Esophagus squamous epithelium (tissue), 5 donors: ENCODE measurements around the gene SLX9. TPM values are rescaled to one million over a fixed set of nuclear protein-coding genes. Genes with fewer than 3 reads are reported as not detected.

Source experiments
- DNase-seq: peaks from one replicate; lab custom pipeline; 2025; lab: John Stamatoyannopoulos, UW
- H3K27ac ChIP-seq, 4 donors: fragments of 200-600 bp; sonication (generic); one replicate each; pipeline ENCODE4 v1.5.1; 2016 to 2019; ENCODE audit warnings: mild to moderate bottlenecking in 1 of 4
- H3K27me3 ChIP-seq, 4 donors: fragments of 200-600 bp; sonication (generic); 1 replicate in 3 of 4; 2 replicates in 1 of 4; pipeline versions ENCODE4 v1.5.1 to v1.6.0; 2017 to 2021; ENCODE audit warnings: antibody characterized with exemption in 1 of 4
- H3K36me3 ChIP-seq, 3 donors: fragments of 200-600 bp; sonication (generic); one replicate each; pipeline ENCODE4 v1.5.1; 2016 to 2019
- H3K4me1 ChIP-seq, 3 donors: fragments of 200-600 bp; sonication (generic); one replicate each; pipeline ENCODE4 v1.5.1; 2017 to 2019
- H3K4me3 ChIP-seq, 4 donors: fragments of 200-600 bp; sonication (generic); 1 replicate in 3 of 4; 2 replicates in 1 of 4; pipeline ENCODE4 v1.5.1; 2016 to 2019; ENCODE audit warnings: mild to moderate bottlenecking in 2 of 4, moderate library complexity in 1 of 4
- H3K9me3 ChIP-seq, 3 donors: fragments of 200-600 bp; sonication (generic); one replicate each; pipeline ENCODE4 v1.5.1; 2016 to 2019
- POLR2A ChIP-seq, 4 donors: fragments of 450-650 bp; IDR thresholded peaks; one replicate each; pipeline ENCODE4 v1.6.1; 2017; ENCODE audit warnings: antibody characterized with exemption in 4 of 4, mild to moderate bottlenecking in 4 of 4, moderate library complexity in 3 of 4
- WGBS, 2 donors: methylation state at CpG; one replicate each; pipeline ENCODE4 v1.1.5; 2018; 5-methylcytosine and 5-hydroxymethylcytosine counted together
- intact Hi-C: fragments of 100-400 bp; cut with DNase I; formaldehyde crosslinking; loops from one replicate; pipeline ENCODE4 v1.15.0; 2022
- total RNA-seq, 4 donors: library from RNA; depleted of rRNA; stranded (reverse); fragments of >200 nt; gene quantifications; one replicate each; pipeline ENCODE4 v1.1.0, GENCODE V29; 2016
- TF ChIP-seq, protein P1 (sequence below), 6 experiments: fragments of 450-650 bp in 4 of 6; fragments of 200-600 bp in 2 of 6; sonication (generic) in 2 of 6; IDR thresholded peaks; one replicate each; pipeline ENCODE4 v1.5.1; 2016 to 2019; ENCODE audit warnings: antibody characterized with exemption in 6 of 6, mild to moderate bottlenecking in 4 of 6, moderate library complexity in 4 of 6
- donor health status: DM: yes; HTN: yes; CAD: no.

SLX9 gene
- total RNA-seq, 4 donors from 2014 or later = 10.2 to 16.1 (median 11.1) TPM

GRCh38 chr21:44949161-44949778, 9.4 kb downstream of the SLX9 start:
- peaks cover 0 to 77% (median under 1%) of the 10 kb centered on the region in 3 donors for H3K36me3 ChIP-seq
- H3K9me3 ChIP-seq = no peaks in the 10 kb centered on the region
- no CpG with 5 or more reads among the region's 30 CpGs for whole genome bisulfite sequencing, 2 donors
- TF ChIP-seq, protein P1, sequence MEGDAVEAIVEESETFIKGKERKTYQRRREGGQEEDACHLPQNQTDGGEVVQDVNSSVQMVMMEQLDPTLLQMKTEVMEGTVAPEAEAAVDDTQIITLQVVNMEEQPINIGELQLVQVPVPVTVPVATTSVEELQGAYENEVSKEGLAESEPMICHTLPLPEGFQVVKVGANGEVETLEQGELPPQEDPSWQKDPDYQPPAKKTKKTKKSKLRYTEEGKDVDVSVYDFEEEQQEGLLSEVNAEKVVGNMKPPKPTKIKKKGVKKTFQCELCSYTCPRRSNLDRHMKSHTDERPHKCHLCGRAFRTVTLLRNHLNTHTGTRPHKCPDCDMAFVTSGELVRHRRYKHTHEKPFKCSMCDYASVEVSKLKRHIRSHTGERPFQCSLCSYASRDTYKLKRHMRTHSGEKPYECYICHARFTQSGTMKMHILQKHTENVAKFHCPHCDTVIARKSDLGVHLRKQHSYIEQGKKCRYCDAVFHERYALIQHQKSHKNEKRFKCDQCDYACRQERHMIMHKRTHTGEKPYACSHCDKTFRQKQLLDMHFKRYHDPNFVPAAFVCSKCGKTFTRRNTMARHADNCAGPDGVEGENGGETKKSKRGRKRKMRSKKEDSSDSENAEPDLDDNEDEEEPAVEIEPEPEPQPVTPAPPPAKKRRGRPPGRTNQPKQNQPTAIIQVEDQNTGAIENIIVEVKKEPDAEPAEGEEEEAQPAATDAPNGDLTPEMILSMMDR (IDR thresholded peaks at IDR 0.05) = no peak
- no peak for TF ChIP-seq POLR2A (IDR thresholded peaks at IDR 0.05)
- no peak for DNase-seq
- H3K27me3 ChIP-seq = no peaks in the 10 kb centered on the region
- H3K27ac ChIP-seq = no peak overlapping the region
- H3K4me1 ChIP-seq = peaks cover 2 to 23% (median 6%) of the 10 kb centered on the region in 3 donors
- intact Hi-C loops = loop anchor here (5.0 kb wide), 1 partner anchor 188 kb away; no protein-coding TSS in a partner anchor
- no peak overlapping the region for H3K4me3 ChIP-seq

GRCh38 chr21:44949779-44950198, 10.0 kb downstream of the SLX9 start:
- Histone ChIP-seq H3K4me1 (peaks cover 2 to 23% (median 6%) of the 10 kb centered on the region in 3 donors), H3K4me3 (no peak overlapping the region), H3K27ac (no peak overlapping the region), H3K9me3 (no peaks in the 10 kb centered on the region), H3K27me3 (no peaks in the 10 kb centered on the region), H3K36me3 (peaks cover 0 to 77% (median 0%) of the 10 kb centered on the region in 3 donors)
- TF ChIP-seq POLR2A (IDR thresholded peaks at IDR 0.05) = no peak
- TF ChIP-seq, protein P1 (IDR thresholded peaks at IDR 0.05) = peak; percentile 87 to 97 (median 91)
- intact Hi-C loops = loop anchor here (5.0 to 10.0 kb wide), 2 partner anchors 188 to 485 kb away; no protein-coding TSS in a partner anchor
- 5 to 11% methylated on average over 3 to 8 of the region's 10 CpGs for WGBS, 2 donors
- no peak for DNase-seq

- H3K9me3 ChIP-seq = no peaks in the 10 kb centered on the region
- H3K27me3 ChIP-seq = no peaks in the 10 kb centered on the region
- peaks cover 2 to 23% (median 6%) of the 10 kb centered on the region in 3 donors for H3K4me1 ChIP-seq
- 94 to 98% methylated on average over 6 to 18 of the region's 18 CpGs for WGBS, 2 donors
- no peak for TF ChIP-seq POLR2A (IDR thresholded peaks at IDR 0.05)
- TF ChIP-seq, protein P1 (IDR thresholded peaks at IDR 0.05) = no peak
- no peak overlapping the region for H3K27ac ChIP-seq
- H3K4me3 ChIP-seq = no peak overlapping the region
- intact Hi-C loops = loop anchor here (10.0 kb wide), 1 partner anchor 484 kb away; no protein-coding TSS in a partner anchor
- DNase-seq = no peak
- peaks cover 0 to 77% (median 0%) of the 10 kb centered on the region in 3 donors for H3K36me3 ChIP-seq
Measured at GRCh38 chr21:44950351-44950750, 10.5 kb downstream of the SLX9 start.

DNA sequence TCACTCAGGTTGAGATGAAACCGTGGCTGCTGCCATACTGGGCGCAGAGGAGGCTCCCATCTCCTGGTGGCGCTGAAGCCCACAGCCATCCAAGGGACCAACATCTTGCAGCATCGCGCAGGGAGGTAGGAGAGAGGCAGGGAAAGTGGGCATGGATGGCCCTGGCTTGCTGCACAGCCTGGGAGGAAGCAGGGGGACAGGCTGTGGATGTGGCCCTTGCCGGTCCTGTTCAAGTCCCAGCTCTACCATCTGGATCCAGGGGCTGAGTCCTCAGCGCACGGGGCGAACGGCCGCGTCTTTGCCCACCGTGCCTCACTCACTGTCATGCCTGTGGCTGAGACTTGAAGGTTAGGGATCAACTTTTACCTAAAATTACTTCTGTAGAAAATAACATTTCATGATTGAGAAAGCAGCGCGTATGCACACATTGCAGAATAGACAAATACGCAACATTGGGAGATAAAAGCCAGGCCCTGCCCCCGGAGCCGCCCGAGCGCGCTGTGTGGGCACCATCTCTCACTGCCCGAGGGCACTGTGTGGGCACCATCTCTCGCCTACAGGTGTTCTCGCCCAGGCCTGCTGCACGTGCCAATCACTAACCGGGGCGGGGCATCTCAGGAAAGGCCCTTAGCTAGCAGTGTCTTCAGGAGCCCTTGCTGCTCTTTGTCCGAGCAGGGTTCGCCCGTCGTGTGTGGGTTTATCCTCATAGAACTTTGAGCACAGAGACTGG, 11.5 kb downstream of the SLX9 start:
- Histone ChIP-seq H3K27ac (no peak overlapping the region), H3K4me3 (no peak overlapping the region), H3K9me3 (no peaks in the 10 kb centered on the region), H3K36me3 (peaks cover 0 to 76% (median 0%) of the 10 kb centered on the region in 3 donors), H3K27me3 (no peaks in the 10 kb centered on the region), H3K4me1 (peaks cover 2 to 23% (median 6%) of the 10 kb centered on the region in 3 donors)
- WGBS, 2 donors = 79 to 88% methylated on average over 20 to 22 of the region's 31 CpGs
- TF ChIP-seq, protein P1 (IDR thresholded peaks at IDR 0.05) = no peak
- no peak for TF ChIP-seq POLR2A (IDR thresholded peaks at IDR 0.05)
- DNase-seq = no peak
- intact Hi-C loops = loop anchor here (10.0 kb wide), 1 partner anchor 483 kb away; no protein-coding TSS in a partner anchor
